ENCODE measurements around the gene ADCY3. TPM values are rescaled to one million over a fixed set of nuclear protein-coding genes. Genes with fewer than 3 reads are reported as not detected.

ADCY3 gene
- total RNA-seq, 1 experiment from 2014 or later = 39.5 TPM

GRCh38 chr2:24926602-24927252 lies 6.7 kb upstream of the ADCY3 start:
- no peak overlapping the region for H3K27ac ChIP-seq (ENCODE audit: insufficient read length, low read depth, low read length)
- no CpG with 5 or more reads among the region's 33 CpGs for WGBS (ENCODE audit: extremely low coverage, insufficient read length, low lambda C conversion rate)
- H3K79me2 ChIP-seq (ENCODE audit: insufficient read depth, low read length) = no peaks in the 10 kb centered on the region
- no peak overlapping the region for H2BK12ac ChIP-seq (ENCODE audit: insufficient read length, low read depth, low read length)
- H4K8ac ChIP-seq (replicated peaks; ENCODE audit: insufficient read length, low read depth, low read length) = no peak overlapping the region
- no peak overlapping the region for H2BK15ac ChIP-seq (ENCODE audit: low read depth, low read length)
- H3K4me1 ChIP-seq (ENCODE audit: insufficient read depth, low read length) = no peaks in the 10 kb centered on the region; the same call in 1 of the 2 replicates
- no peak overlapping the region for H3K9ac ChIP-seq (ENCODE audit: extremely low read depth, insufficient read length, low read length)
- H3K4ac ChIP-seq (ENCODE audit: low read depth, low read length) = no peak overlapping the region
- H3K14ac ChIP-seq (ENCODE audit: insufficient read depth, low read length) = no peak overlapping the region
- H4K5ac ChIP-seq (ENCODE audit: insufficient read length, low read depth, low read length) = no peak overlapping the region
- H2AK5ac ChIP-seq (ENCODE audit: insufficient read length, low read length) = no peak overlapping the region
- no peak overlapping the region for H2BK5ac ChIP-seq (ENCODE audit: insufficient read length, low read length)
- H3K9me3 Mint-ChIP-seq = no peaks in the 10 kb centered on the region
- H3K4me1 Mint-ChIP-seq = peaks cover 29 to 30% of the 10 kb centered on the region in 2 experiments
- no peak overlapping the region for H3K4me2 ChIP-seq (ENCODE audit: insufficient read depth, insufficient read length, low read length)
- no peaks in the 10 kb centered on the region for H3K36me3 Mint-ChIP-seq (ENCODE audit: insufficient read depth in 1 of 3, low read depth in 3 of 3)
- H2AFZ ChIP-seq (ENCODE audit: low read length) = no peak overlapping the region
- H3K23me2 ChIP-seq (ENCODE audit: insufficient read length, low read depth, low read length, poor library complexity, severe bottlenecking) = no peaks in the 10 kb centered on the region
- H4K91ac ChIP-seq (ENCODE audit: insufficient read length, low read depth, low read length) = no peak overlapping the region
- peak; percentile 52 for DNase-seq
- no peak overlapping the region for H3T11ph ChIP-seq (ENCODE audit: low read length)
- H3K4me3 Mint-ChIP-seq = no peak overlapping the region
- no peaks in the 10 kb centered on the region for H3K79me1 ChIP-seq (ENCODE audit: insufficient read depth, low read depth, low read length, poor library complexity, severe bottlenecking)
- H3K18ac ChIP-seq (ENCODE audit: insufficient read length, low read depth, low read length) = peak overlapping the region; percentile 29
- H3K27me3 ChIP-seq (ENCODE audit: insufficient read depth, low read length) = no peaks in the 10 kb centered on the region
- no peak overlapping the region for H2BK20ac ChIP-seq (ENCODE audit: low read depth, low read length, poor library complexity, severe bottlenecking)
- H3K27ac Mint-ChIP-seq = no peak overlapping the region
- no peaks in the 10 kb centered on the region for H4K20me1 ChIP-seq (ENCODE audit: control insufficient read depth, insufficient read depth, insufficient read length)
- TF ChIP-seq, protein P1, sequence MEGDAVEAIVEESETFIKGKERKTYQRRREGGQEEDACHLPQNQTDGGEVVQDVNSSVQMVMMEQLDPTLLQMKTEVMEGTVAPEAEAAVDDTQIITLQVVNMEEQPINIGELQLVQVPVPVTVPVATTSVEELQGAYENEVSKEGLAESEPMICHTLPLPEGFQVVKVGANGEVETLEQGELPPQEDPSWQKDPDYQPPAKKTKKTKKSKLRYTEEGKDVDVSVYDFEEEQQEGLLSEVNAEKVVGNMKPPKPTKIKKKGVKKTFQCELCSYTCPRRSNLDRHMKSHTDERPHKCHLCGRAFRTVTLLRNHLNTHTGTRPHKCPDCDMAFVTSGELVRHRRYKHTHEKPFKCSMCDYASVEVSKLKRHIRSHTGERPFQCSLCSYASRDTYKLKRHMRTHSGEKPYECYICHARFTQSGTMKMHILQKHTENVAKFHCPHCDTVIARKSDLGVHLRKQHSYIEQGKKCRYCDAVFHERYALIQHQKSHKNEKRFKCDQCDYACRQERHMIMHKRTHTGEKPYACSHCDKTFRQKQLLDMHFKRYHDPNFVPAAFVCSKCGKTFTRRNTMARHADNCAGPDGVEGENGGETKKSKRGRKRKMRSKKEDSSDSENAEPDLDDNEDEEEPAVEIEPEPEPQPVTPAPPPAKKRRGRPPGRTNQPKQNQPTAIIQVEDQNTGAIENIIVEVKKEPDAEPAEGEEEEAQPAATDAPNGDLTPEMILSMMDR (conservative IDR thresholded peaks at IDR 0.05) = no peak
- no peak overlapping the region for H2BK120ac ChIP-seq (ENCODE audit: low read depth, low read length, poor library complexity, severe bottlenecking)
- no peak overlapping the region for H3K56ac ChIP-seq (ENCODE audit: insufficient read length, low read depth, low read length)
- no peak overlapping the region for H3K23ac ChIP-seq (ENCODE audit: insufficient read length, low read depth, low read length)
- H3K9me3 ChIP-seq (ENCODE audit: control insufficient read depth, low read depth, low read length) = no peaks in the 10 kb centered on the region
- H3K27me3 Mint-ChIP-seq (ENCODE audit: low read depth) = no peaks in the 10 kb centered on the region; the same call in none of the 2 replicates

All from H9 (cell line).